Esophagus squamous epithelium (tissue), 5 donors: ENCODE data around the gene PHLPP1. TPM values are rescaled to one million over a fixed set of nuclear protein-coding genes. Genes with fewer than 3 reads are reported as not detected.
A peak's percentile ranks its signal among the peaks of the same experiment; 100 is the strongest.

Experiments
- DNase-seq: peaks from one replicate; lab custom pipeline; 2025; lab: John Stamatoyannopoulos, UW
- H3K27ac ChIP-seq, 4 donors: fragments of 200-600 bp; sonication (generic); one replicate each; pipeline ENCODE4 v1.5.1; 2016 to 2019; ENCODE audit warnings: mild to moderate bottlenecking in 1 of 4
- H3K27me3 ChIP-seq, 4 donors: fragments of 200-600 bp; sonication (generic); 1 replicate in 3 of 4; 2 replicates in 1 of 4; pipeline versions ENCODE4 v1.5.1 to v1.6.0; 2017 to 2021; ENCODE audit warnings: antibody characterized with exemption in 1 of 4
- H3K36me3 ChIP-seq, 3 donors: fragments of 200-600 bp; sonication (generic); one replicate each; pipeline ENCODE4 v1.5.1; 2016 to 2019
- H3K4me1 ChIP-seq, 3 donors: fragments of 200-600 bp; sonication (generic); one replicate each; pipeline ENCODE4 v1.5.1; 2017 to 2019
- H3K4me3 ChIP-seq, 4 donors: fragments of 200-600 bp; sonication (generic); 1 replicate in 3 of 4; 2 replicates in 1 of 4; pipeline ENCODE4 v1.5.1; 2016 to 2019; ENCODE audit warnings: mild to moderate bottlenecking in 2 of 4, moderate library complexity in 1 of 4
- H3K9me3 ChIP-seq, 3 donors: fragments of 200-600 bp; sonication (generic); one replicate each; pipeline ENCODE4 v1.5.1; 2016 to 2019
- CTCF ChIP-seq, 6 experiments: fragments of 450-650 bp in 4 of 6; fragments of 200-600 bp in 2 of 6; sonication (generic) in 2 of 6; IDR thresholded peaks; one replicate each; pipeline ENCODE4 v1.5.1; 2016 to 2019; ENCODE audit warnings: antibody characterized with exemption in 6 of 6, mild to moderate bottlenecking in 4 of 6, moderate library complexity in 4 of 6
- POLR2A ChIP-seq, 4 donors: fragments of 450-650 bp; IDR thresholded peaks; one replicate each; pipeline ENCODE4 v1.6.1; 2017; ENCODE audit warnings: antibody characterized with exemption in 4 of 4, mild to moderate bottlenecking in 4 of 4, moderate library complexity in 3 of 4
- WGBS, 2 donors: methylation state at CpG; one replicate each; pipeline ENCODE4 v1.1.5; 2018; 5-methylcytosine and 5-hydroxymethylcytosine counted together
- intact Hi-C: fragments of 100-400 bp; cut with DNase I; formaldehyde crosslinking; loops from one replicate; pipeline ENCODE4 v1.15.0; 2022
- total RNA-seq, 4 donors: library from RNA; depleted of rRNA; stranded (reverse); fragments of >200 nt; gene quantifications; one replicate each; pipeline ENCODE4 v1.1.0, GENCODE V29; 2016
- donor health status: DM: yes; HTN: yes; CAD: no.

Gene PHLPP1
- total RNA-seq, 4 donors from 2014 or later, result 10.1 to 16.6 (median 14.9) TPM

GRCh38 chr18:62876828-62877227, 161.5 kb downstream of the PHLPP1 start:
- H3K4me3 ChIP-seq, result no peak overlapping the region
- no peak for TF ChIP-seq POLR2A (IDR thresholded peaks at IDR 0.05)
- no peak for TF ChIP-seq CTCF (IDR thresholded peaks at IDR 0.05)
- DNase-seq, result no peak
- H3K27ac ChIP-seq, result peak overlapping the region in 1 of 4 donors; percentile 21
- H3K4me1 ChIP-seq, result peaks cover 2 to 37% (median 8%) of the 10 kb centered on the region in 3 donors
- H3K36me3 ChIP-seq, result peaks cover 0 to 7% (median 0%) of the 10 kb centered on the region in 3 donors
- intact Hi-C loops, result no loop called here
- H3K27me3 ChIP-seq, result no peaks in the 10 kb centered on the region
- no peaks in the 10 kb centered on the region for H3K9me3 ChIP-seq
- WGBS, 2 donors, result 88 to 95% methylated on average over 3 of the region's 3 CpGs

GRCh38 chr18:62877411-62878221, 162.3 kb downstream of the PHLPP1 start:
- Histone ChIP-seq H3K27ac (peak overlapping the region in 1 of 4 donors; percentile 21), H3K4me1 (peaks cover 4 to 44% (median 11%) of the 10 kb centered on the region in 3 donors), H3K9me3 (no peaks in the 10 kb centered on the region), H3K4me3 (no peak overlapping the region), H3K36me3 (peaks cover 0 to 7% (median 0%) of the 10 kb centered on the region in 3 donors), H3K27me3 (no peaks in the 10 kb centered on the region)
- 45 to 61% methylated on average over 6 of the region's 6 CpGs for WGBS, 2 donors
- no peak for TF ChIP-seq CTCF (IDR thresholded peaks at IDR 0.05)
- TF ChIP-seq POLR2A (IDR thresholded peaks at IDR 0.05), result no peak
- intact Hi-C loops, result no loop called here
- DNase-seq, result no peak

GRCh38 chr18:62878305-62878704, 163.0 kb downstream of the PHLPP1 start:
- Histone ChIP-seq H3K27ac (no peak overlapping the region), H3K27me3 (no peaks in the 10 kb centered on the region), H3K36me3 (peaks cover 0 to 7% (median 0%) of the 10 kb centered on the region in 3 donors), H3K4me1 (peaks cover 4 to 44% (median 11%) of the 10 kb centered on the region in 3 donors), H3K9me3 (no peaks in the 10 kb centered on the region), H3K4me3 (no peak overlapping the region)
- 73 to 93% methylated on average over 3 of the region's 3 CpGs for WGBS, 2 donors
- intact Hi-C loops, result no loop called here
- DNase-seq, result no peak
- no peak for TF ChIP-seq POLR2A (IDR thresholded peaks at IDR 0.05)

GRCh38 chr18:62880034-62880433, 164.7 kb downstream of the PHLPP1 start:
- Histone ChIP-seq H3K27me3 (no peaks in the 10 kb centered on the region), H3K4me1 (peaks cover 4 to 46% (median 11%) of the 10 kb centered on the region in 3 donors), H3K27ac (no peak overlapping the region), H3K36me3 (no peaks in the 10 kb centered on the region), H3K9me3 (no peaks in the 10 kb centered on the region), H3K4me3 (no peak overlapping the region)
- no peak for DNase-seq
- TF ChIP-seq CTCF (IDR thresholded peaks at IDR 0.05) (no peak), POLR2A (IDR thresholded peaks at IDR 0.05) (no peak)
- 100% methylated on average over 1 of the region's 1 CpG for WGBS, 2 donors
- intact Hi-C loops, result no loop called here

- Histone ChIP-seq H3K4me1 (peaks cover 4 to 50% (median 11%) of the 10 kb centered on the region in 3 donors), H3K27me3 (no peaks in the 10 kb centered on the region), H3K27ac (peak overlapping the region in 2 of 4 donors; percentile 67 to 69), H3K4me3 (no peak overlapping the region), H3K9me3 (no peaks in the 10 kb centered on the region), H3K36me3 (no peaks in the 10 kb centered on the region)
- TF ChIP-seq POLR2A (IDR thresholded peaks at IDR 0.05), result no peak
- TF ChIP-seq CTCF (IDR thresholded peaks at IDR 0.05), result no peak
- intact Hi-C loops, result no loop called here
- DNase-seq, result no peak
- 85 to 90% methylated on average over 4 of the region's 4 CpGs for WGBS, 2 donors
Observed at GRCh38 chr18:62880673-62881364, 165.5 kb downstream of the PHLPP1 start.
